Thyroid gland (tissue), 4 donors: Measurements from ENCODE around the gene ADAT3.

Source experiments
- POLR2A ChIP-seq, 2 donors: fragments of 450-650 bp; IDR thresholded peaks; one replicate each; pipeline ENCODE4 v1.6.1; 2017; ENCODE audit warnings: antibody characterized with exemption in 2 of 2, mild to moderate bottlenecking in 2 of 2, moderate library complexity in 1 of 2
- TF ChIP-seq, protein P1 (sequence below), 6 experiments: fragments of 200-600 bp in 3 of 6; fragments of 450-650 bp in 3 of 6; sonication (generic) in 3 of 6; IDR thresholded peaks; one replicate each; pipeline ENCODE4 v1.5.1; 2016 to 2019; ENCODE audit warnings: antibody characterized with exemption in 6 of 6, mild to moderate bottlenecking in 2 of 6, inconsistent platforms in 1 of 6, moderate library complexity in 1 of 6

DNA sequence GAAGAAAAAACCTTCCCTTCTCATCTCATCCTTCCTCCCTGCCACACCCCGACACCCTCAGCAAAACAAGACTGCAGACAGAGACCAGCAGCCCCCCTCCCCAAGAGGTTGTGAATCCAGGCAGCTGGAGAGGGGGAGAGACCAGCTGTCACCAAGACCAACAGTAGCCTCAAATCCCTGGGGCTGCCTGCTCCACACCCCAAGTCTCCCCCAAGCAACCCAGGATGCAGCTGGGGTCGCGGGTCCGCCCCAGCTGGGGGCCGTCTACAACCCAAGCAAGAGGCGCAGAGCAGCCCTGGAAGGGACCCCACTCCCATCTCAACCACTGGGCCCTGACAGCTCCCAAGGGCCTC lies 48.9 kb upstream of the ADAT3 start:
- no peak for TF ChIP-seq POLR2A (IDR thresholded peaks at IDR 0.05)
- TF ChIP-seq, protein P1, sequence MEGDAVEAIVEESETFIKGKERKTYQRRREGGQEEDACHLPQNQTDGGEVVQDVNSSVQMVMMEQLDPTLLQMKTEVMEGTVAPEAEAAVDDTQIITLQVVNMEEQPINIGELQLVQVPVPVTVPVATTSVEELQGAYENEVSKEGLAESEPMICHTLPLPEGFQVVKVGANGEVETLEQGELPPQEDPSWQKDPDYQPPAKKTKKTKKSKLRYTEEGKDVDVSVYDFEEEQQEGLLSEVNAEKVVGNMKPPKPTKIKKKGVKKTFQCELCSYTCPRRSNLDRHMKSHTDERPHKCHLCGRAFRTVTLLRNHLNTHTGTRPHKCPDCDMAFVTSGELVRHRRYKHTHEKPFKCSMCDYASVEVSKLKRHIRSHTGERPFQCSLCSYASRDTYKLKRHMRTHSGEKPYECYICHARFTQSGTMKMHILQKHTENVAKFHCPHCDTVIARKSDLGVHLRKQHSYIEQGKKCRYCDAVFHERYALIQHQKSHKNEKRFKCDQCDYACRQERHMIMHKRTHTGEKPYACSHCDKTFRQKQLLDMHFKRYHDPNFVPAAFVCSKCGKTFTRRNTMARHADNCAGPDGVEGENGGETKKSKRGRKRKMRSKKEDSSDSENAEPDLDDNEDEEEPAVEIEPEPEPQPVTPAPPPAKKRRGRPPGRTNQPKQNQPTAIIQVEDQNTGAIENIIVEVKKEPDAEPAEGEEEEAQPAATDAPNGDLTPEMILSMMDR (IDR thresholded peaks at IDR 0.05): no peak
